NCI-H1048 (cell line): ENCODE data around the gene SRSF1.
"Not testable (repeated sequence)": the region's sequence is repeated elsewhere in the genome, so short reads cannot be mapped to it uniquely, and the experiment has no call there.

ENCODE experiments used
- DNase-seq: peaks from one replicate; lab custom pipeline; 2025; lab: John Stamatoyannopoulos, UW

SRSF1 gene

GRCh38 chr17:58006924-58007780 lies at the start of gene SRSF1:
Gene SRSF1, minus strand, starts transcription at chr17:58007246. Its CDS starts 109 bp downstream, at chr17:58007137.
- DNase-seq, result peak; percentile 97

DNA sequence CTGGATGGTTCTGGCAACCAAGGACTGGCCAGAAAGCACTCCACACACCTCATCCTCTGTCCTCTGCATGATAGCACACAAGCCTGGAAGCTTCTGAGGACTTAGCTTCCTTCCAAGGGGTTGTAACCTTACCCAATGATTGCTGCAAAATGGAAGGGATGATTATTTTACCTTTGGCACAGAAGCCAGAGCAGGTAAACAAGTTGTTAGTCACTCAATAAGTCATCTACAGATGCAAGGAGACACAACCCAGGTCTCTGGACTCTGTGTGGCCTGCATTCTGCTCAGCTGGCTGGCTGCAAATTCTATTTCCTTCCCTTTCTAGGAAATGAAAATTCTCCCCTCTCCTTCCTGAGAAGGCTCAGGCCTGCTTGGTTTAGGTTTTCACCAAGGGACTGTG lies 49.4 kb upstream of the SRSF1 start:
- no peak for DNase-seq

- no peak for DNase-seq
These were observed 47.6 kb upstream of the SRSF1 start for GRCh38 chr17:58054641-58055040.

DNA sequence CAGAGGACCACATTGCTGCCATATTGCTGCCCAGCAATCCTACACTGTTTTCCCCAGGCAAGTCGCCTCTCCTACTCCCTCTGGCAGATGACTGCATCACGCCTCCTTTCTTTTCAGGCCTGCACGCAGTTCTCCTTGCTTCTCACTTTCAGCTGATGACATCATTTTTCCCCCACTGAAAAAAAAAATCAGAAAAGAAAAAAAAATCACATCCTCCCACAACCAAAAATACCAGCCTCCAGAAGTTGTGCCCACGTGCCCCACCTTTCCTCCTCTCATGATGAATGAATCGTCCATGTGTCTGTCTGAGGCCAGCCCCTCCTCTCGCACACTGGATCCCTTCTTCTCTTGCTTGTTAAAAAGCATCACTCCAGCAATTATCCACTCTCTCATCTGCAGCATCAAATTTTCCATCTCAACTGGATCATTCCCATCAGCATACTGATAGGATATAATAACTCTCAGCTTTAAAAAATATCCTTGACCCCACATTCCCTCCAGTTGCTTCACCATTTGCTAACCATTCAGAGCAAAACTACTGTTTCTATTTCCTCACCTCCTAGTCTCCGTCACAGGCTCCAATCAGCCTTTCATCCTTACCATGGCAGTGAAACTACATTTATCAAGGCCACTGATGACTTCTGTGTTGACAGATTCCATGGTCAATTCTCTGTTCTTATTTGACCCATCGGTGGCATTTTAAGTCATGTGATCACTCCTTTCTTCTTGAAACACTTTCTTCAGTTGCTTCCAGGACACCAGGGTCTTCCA lies 46.1 kb upstream of the SRSF1 start:
- DNase-seq, result no peak

GRCh38 chr17:58052407-58052806 lies 45.4 kb upstream of the SRSF1 start:
- no peak for DNase-seq

DNA sequence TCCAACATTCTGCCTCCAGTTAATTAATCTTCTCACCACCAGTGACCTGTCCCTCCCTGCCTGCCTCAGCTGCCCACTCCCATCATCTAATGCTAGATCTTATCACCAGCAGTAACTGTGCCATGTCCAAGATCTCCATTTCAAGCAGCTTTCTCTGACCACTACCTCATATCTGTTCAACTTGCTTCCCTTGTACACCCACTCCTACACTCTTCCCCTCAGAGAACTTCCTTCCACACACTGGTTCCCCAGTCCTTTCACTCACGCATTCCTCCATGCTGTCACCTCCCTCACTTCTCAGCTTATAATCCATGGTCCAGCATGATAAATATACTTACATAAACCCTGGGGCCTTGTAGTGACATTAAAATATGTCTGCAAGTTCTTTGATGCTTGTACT lies 44.4 kb upstream of the SRSF1 start:
- DNase-seq, result no peak

- no peak for DNase-seq
These were observed 43.9 kb upstream of the SRSF1 start for GRCh38 chr17:58050966-58051365.

GRCh38 chr17:58049533-58049932 lies 42.5 kb upstream of the SRSF1 start:
- DNase-seq, result no peak

DNA sequence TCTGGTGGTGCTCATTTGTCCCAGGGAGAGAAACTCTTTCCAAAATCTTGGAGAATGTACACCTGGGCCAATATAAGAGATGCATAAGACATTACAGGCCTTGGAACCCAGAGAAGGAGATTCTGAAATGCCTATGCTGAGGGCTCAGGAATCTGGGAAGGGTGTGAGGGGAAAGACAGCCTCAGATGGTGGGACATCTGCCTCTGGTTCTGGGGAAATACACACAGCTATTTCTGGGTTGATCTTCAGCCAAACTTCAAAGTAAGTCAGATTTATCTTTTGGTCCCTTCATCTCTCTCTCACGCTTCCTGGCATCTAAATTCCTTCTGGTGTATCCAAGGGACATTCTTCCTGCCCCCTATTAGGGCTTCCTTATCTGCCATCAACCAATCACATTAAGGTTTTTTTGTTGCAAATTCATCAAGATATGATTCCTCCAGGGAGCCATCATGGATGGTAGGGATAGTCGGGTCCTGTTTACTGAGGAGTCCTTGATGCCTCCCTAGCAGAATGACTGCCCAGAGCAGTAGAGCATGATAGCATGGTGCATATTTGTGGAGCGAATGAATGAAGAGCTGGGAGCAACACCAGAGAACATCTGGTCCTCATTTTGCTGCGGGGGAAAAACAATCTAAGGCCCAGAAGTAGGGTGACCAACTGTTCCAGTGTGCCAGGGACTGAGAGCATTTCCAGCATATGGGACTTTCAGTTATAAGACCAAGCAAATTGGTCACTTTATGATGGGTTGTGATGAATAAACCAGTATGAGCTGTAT lies 40.5 kb upstream of the SRSF1 start:
- no peak for DNase-seq

DNA sequence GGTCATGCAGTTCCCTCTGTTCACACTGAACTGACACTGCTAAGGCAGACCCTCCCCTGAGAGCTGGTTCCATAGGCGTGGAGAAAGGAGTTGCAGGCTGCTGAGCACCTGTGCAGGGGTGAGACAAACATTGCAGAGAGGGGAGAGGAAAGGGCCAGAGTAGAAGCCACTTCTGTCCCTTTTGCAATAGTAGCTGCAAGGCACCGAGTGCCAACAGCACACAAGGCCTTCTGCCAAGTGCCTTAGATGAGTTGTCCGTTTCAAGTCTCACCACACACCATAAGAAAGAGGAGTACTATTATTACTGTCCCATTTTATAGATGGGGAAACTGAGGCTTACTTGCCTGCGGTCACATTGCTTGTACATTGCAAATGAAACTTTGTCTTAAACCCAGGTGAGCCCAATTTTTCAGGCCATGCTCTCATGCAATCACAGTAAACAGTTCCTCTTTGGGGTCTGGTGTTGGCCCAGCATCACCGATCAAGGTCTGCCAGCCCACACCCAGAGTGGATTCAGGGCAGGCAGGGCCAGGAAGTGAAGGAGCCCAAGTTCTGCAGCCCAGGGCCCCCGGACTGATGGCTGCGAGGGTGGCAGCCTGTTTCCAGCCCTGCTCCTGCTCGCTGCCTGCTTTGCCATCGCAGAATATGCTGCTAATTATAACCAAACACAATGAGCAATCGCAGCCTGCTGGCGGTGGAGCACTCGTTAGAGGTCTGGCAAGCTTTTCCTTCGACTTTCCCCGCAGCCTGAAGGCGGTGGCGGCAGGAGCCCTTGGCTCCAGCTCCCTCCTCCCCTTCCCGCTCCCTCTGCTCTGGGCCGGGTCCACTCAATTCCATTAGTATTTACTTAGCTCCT lies 39.4 kb upstream of the SRSF1 start:
- DNase-seq, result no peak

DNA sequence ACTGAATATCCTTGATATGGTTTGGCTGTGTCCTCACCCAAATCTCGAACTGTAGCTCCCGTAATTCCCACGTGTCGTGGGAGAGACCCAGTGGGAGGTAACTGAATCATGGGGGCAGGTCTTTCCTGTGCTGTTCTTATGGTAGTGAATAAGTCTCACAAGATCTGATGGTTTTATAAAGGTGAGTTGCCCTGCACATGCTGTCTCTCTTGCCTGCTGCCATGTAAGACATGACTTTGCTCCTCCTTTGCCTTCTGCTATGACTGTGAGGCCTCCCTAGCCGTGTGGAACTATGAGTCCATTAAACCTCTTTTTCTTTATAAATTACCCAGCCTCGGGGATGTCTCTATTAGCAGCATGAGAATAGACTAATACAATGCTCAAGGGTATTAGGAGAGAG lies 37.2 kb upstream of the SRSF1 start:
- DNase-seq, result not testable (repeated sequence)

GRCh38 chr17:58043221-58044181 lies 36.5 kb upstream of the SRSF1 start:
- DNase-seq, result no peak

GRCh38 chr17:58041161-58041560 lies 34.1 kb upstream of the SRSF1 start:
- no peak for DNase-seq

DNA sequence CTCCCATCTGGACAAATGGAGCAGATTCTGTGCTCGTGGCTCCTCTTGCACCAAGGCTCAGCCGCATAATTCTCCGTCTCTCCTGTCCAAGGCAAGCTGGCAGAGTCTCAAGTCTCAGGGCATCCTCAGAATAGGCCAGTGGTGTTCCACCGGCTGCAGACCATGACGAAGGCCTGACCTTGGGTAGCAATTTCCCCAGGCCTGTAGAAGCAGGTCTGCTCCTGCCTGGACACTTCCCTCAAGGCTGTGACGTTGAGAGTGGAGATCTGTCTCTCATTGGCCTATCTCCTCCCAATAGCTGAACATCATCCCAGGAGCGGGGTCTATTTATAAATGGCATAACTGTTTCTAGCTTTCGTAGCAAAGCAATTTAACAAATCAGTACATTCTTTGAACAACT lies 33.3 kb upstream of the SRSF1 start:
- no peak for DNase-seq

DNA sequence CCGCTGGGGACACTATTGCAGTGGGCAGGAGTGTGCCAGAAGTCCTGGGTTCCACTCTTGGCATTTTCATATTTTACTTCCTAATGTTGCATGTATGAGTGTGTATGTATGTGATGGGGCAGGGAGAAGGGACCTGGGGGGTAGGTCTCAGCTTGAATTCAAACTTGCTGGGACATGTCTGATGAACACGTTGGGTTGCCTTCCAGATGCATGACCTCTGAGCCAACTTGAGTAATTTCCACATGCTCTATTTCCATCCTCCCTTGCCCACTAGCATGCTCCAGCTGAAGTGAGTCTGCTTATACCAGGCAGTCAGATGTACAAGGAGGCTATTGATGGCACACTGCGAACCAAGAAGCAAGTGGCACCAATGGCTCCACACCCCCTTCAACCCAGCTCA lies 32.9 kb upstream of the SRSF1 start:
- no peak for DNase-seq

GRCh38 chr17:58032691-58033415 lies 25.8 kb upstream of the SRSF1 start:
- no peak for DNase-seq

GRCh38 chr17:58028578-58028977 lies 21.5 kb upstream of the SRSF1 start:
- no peak for DNase-seq

- no peak for DNase-seq
These were observed 13.4 kb upstream of the SRSF1 start for GRCh38 chr17:58020401-58020800.

GRCh38 chr17:58019521-58019920 lies 12.5 kb upstream of the SRSF1 start:
- no peak for DNase-seq

DNA sequence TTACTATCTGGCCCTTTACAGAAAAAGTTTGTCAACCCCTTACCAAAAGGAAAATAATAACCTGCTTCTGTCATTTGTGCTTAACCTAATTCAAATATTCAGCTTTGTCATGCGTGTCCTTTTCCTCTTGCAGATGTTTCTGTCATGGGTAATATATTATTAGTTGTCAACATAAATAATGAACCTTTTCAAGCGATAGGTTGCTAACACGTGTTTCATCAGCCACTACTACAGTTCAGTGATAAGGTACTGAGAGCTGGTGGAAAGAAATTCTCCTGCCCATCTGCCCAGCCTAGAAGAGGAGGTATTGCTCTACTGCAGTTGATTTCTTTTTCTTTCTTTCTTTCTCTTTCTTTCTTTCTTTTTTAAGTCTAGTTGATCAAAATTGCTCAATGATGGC lies 12.0 kb upstream of the SRSF1 start:
- no peak for DNase-seq
